ENCODE results near the gene KLF3.

- TF ChIP-seq ZNF274 (IDR thresholded peaks at IDR 0.05; ENCODE audit: borderline replicate concordance, extremely low read depth, low read length) (no peak), MAX (IDR thresholded peaks at IDR 0.05) (no peak), CTCF (IDR thresholded peaks at IDR 0.05; ENCODE audit: control extremely low read depth in 1 of 3, insufficient read depth in 1 of 3, low read depth in 1 of 3, low read length in 3 of 3) (no peak)
Observed at GRCh38 chr4:38620527-38621027, 43.4 kb upstream of the KLF3 start.
